Activated T-cell treated with anti-CD3 and anti-CD28 coated beads for 24 hours (primary cell): ENCODE measurements around the gene WNT8A.

Source experiments
- DNase-seq: peaks from one replicate; pipeline ENCODE4 v3.0.0-alpha.2; 2020; ENCODE audit warnings: low read depth

Gene WNT8A

GRCh38 chr5:138140268-138140667, 56.4 kb downstream of the WNT8A start:
- DNase-seq = no peak
